OCI-LY1 (cell line): ENCODE measurements around the gene ARL15.
"Not testable (repeated sequence)": the region's sequence is repeated elsewhere in the genome, so short reads cannot be mapped to it uniquely, and the experiment has no call there.

Experiments used
- H2AFZ ChIP-seq: fragments of 200-600 bp; sonication (generic), shearing (Covaris generic); 2 replicates; pipeline ENCODE4 v1.6.0; 2014; ENCODE audit warnings: antibody characterized with exemption, mild to moderate bottlenecking, low read length
- H3F3A ChIP-seq: fragments of 200-600 bp; sonication (generic), shearing (Covaris generic); 2 replicates; pipeline ENCODE4 v1.6.0; 2014; ENCODE audit warnings: mild to moderate bottlenecking, antibody characterized with exemption, low read length, moderate library complexity; ENCODE audit not compliant: insufficient read depth
- H3K27ac ChIP-seq: fragments of 200-600 bp; sonication (generic); 2 replicates; pipeline ENCODE4 v1.5.1; 2014; ENCODE audit warnings: low read length, mixed run types, mild to moderate bottlenecking, low read depth; ENCODE audit not compliant: poor library complexity, severe bottlenecking
- H3K27me3 ChIP-seq: fragments of 200-600 bp; sonication (generic); 2 replicates; pipeline ENCODE4 v1.6.0; 2014; ENCODE audit warnings: antibody characterized with exemption, mild to moderate bottlenecking, low read length, moderate library complexity; ENCODE audit not compliant: insufficient read depth
- H3K36me3 ChIP-seq: fragments of 200-600 bp; sonication (generic); 2 replicates; pipeline ENCODE4 v1.6.1; 2014; ENCODE audit warnings: mild to moderate bottlenecking, antibody characterized with exemption, low read length, moderate library complexity, mixed read lengths; ENCODE audit not compliant: insufficient read depth
- H3K4me1 ChIP-seq: fragments of 200-600 bp; sonication (generic); 2 replicates; pipeline ENCODE4 v1.5.1; 2014; ENCODE audit warnings: mild to moderate bottlenecking, low read length, moderate library complexity; ENCODE audit not compliant: insufficient read depth, severe bottlenecking
- H3K4me2 ChIP-seq: fragments of 200-600 bp; sonication (generic), shearing (Covaris generic); 2 replicates; pipeline ENCODE4 v1.6.1; 2014; ENCODE audit warnings: low read length
- H3K4me3 ChIP-seq: fragments of 200-600 bp; sonication (generic); 2 replicates; pipeline ENCODE4 v1.5.1; 2014; ENCODE audit warnings: low read length, low read depth, mild to moderate bottlenecking, mixed read lengths; ENCODE audit not compliant: poor library complexity, severe bottlenecking
- H3K79me2 ChIP-seq: fragments of 200-600 bp; shearing (Covaris generic); 2 replicates; pipeline ENCODE4 v1.6.1; 2016; ENCODE audit warnings: mixed run types, low read length, mixed read lengths; ENCODE audit not compliant: insufficient read depth
- H3K9ac ChIP-seq: fragments of 200-600 bp; sonication (generic), shearing (Covaris generic); 2 replicates; pipeline ENCODE4 v1.6.1; 2014; ENCODE audit warnings: mild to moderate bottlenecking, low read length, mixed read lengths
- H3K9me2 ChIP-seq: fragments of 200-600 bp; sonication (generic), shearing (Covaris generic); 2 replicates; pipeline ENCODE4 v1.6.1; 2014; ENCODE audit warnings: low read depth, mild to moderate bottlenecking, low read length, mixed read lengths
- H3K9me3 ChIP-seq: fragments of 200-600 bp; shearing (Covaris generic); 2 replicates; pipeline ENCODE4 v1.6.1; 2014; ENCODE audit warnings: low read length, mixed read lengths
- H4K20me1 ChIP-seq: fragments of 200-600 bp; sonication (generic), shearing (Covaris generic); 2 replicates; pipeline ENCODE4 v1.6.0; 2016; ENCODE audit warnings: mild to moderate bottlenecking, low read length; ENCODE audit not compliant: insufficient read depth
- CTCF ChIP-seq: fragments of 200-600 bp; sonication (generic), shearing (Covaris generic); IDR thresholded peaks from 2 replicates; pipeline ENCODE4 v1.5.1; 2017; ENCODE audit warnings: mild to moderate bottlenecking, antibody characterized with exemption, low read length, moderate library complexity, mixed read lengths
- EZH2 ChIP-seq: fragments of 200-600 bp; sonication (generic), shearing (Covaris generic); IDR thresholded peaks from 2 replicates; pipeline ENCODE4 v1.8.0; 2017; ENCODE audit warnings: borderline replicate concordance, mixed run types, mild to moderate bottlenecking, antibody characterized with exemption, low read length, moderate library complexity, mixed read lengths

The ARL15 gene

GRCh38 chr5:54310433-54311175 is at the start of gene ARL15:
Gene ARL15 (minus strand): TSS chr5:54310573.
- Histone ChIP-seq H3K36me3 (no peaks in the 10 kb centered on the region), H3K9me2 (no peaks in the 10 kb centered on the region), H3K79me2 (no peaks in the 10 kb centered on the region), H2AFZ (peak within 1 kb of the TSS; percentile 36; the same call in 1 of the 2 replicates), H3K27me3 (no peaks in the 10 kb centered on the region; the same call in 1 of the 2 replicates), H3K4me2 (peak within 1 kb of the TSS; percentile 73), H3K9ac (peak within 1 kb of the TSS; percentile 77), H3F3A (no peaks in the 10 kb centered on the region), H3K9me3 (no peaks in the 10 kb centered on the region), H3K27ac (no peak within 1 kb of the TSS), H3K4me3 (peak within 1 kb of the TSS; percentile 83), H4K20me1 (no peaks in the 10 kb centered on the region), H3K4me1 (peaks cover 19% of the 10 kb centered on the region)
- TF ChIP-seq CTCF (no peak), EZH2 (no peak)

GRCh38 chr5:54360089-54360488 is 49.7 kb upstream of the ARL15 start:
- no peak for TF ChIP-seq EZH2
- no peak for TF ChIP-seq CTCF
- no peaks in the 10 kb centered on the region for H3K4me1 ChIP-seq
- no peaks in the 10 kb centered on the region for H3K9me2 ChIP-seq
- H3K27ac ChIP-seq: no peak overlapping the region
- H3F3A ChIP-seq: no peaks in the 10 kb centered on the region
- H3K9ac ChIP-seq: no peak overlapping the region
- no peaks in the 10 kb centered on the region for H4K20me1 ChIP-seq
- no peaks in the 10 kb centered on the region for H3K36me3 ChIP-seq
- H3K79me2 ChIP-seq: no peaks in the 10 kb centered on the region
- no peak overlapping the region for H2AFZ ChIP-seq
- H3K4me3 ChIP-seq: no peak overlapping the region
- no peaks in the 10 kb centered on the region for H3K27me3 ChIP-seq
- H3K4me2 ChIP-seq: no peak overlapping the region
- no peaks in the 10 kb centered on the region for H3K9me3 ChIP-seq

GRCh38 chr5:54357408-54358058 is 47.2 kb upstream of the ARL15 start:
- no peak overlapping the region for H3K27ac ChIP-seq
- H3F3A ChIP-seq: no peaks in the 10 kb centered on the region
- H3K36me3 ChIP-seq: no peaks in the 10 kb centered on the region
- no peaks in the 10 kb centered on the region for H3K9me3 ChIP-seq
- TF ChIP-seq EZH2: no peak
- no peak for TF ChIP-seq CTCF
- no peaks in the 10 kb centered on the region for H3K79me2 ChIP-seq
- no peak overlapping the region for H3K4me3 ChIP-seq
- no peaks in the 10 kb centered on the region for H3K9me2 ChIP-seq
- no peaks in the 10 kb centered on the region for H4K20me1 ChIP-seq
- no peaks in the 10 kb centered on the region for H3K27me3 ChIP-seq
- H3K4me1 ChIP-seq: no peaks in the 10 kb centered on the region
- H3K4me2 ChIP-seq: no peak overlapping the region
- no peak overlapping the region for H2AFZ ChIP-seq
- no peak overlapping the region for H3K9ac ChIP-seq

- H3F3A ChIP-seq, H3K27me3 ChIP-seq, H3K9me3 ChIP-seq, H3K27ac ChIP-seq, H2AFZ ChIP-seq, H3K79me2 ChIP-seq, H3K4me1 ChIP-seq, H3K9me2 ChIP-seq, H3K4me2 ChIP-seq, H3K36me3 ChIP-seq, H4K20me1 ChIP-seq, H3K4me3 ChIP-seq, H3K9ac ChIP-seq: not testable (repeated sequence)
Observed at GRCh38 chr5:54353933-54354564, 43.7 kb upstream of the ARL15 start.

- H3K9me2 ChIP-seq, H3K9me3 ChIP-seq, H3K4me1 ChIP-seq, H3K9ac ChIP-seq, H3K4me2 ChIP-seq, H3K79me2 ChIP-seq, H3K4me3 ChIP-seq, H3F3A ChIP-seq, H4K20me1 ChIP-seq, H3K36me3 ChIP-seq, H3K27ac ChIP-seq, H2AFZ ChIP-seq, H3K27me3 ChIP-seq: not testable (repeated sequence)
Observed at GRCh38 chr5:54352580-54352979, 42.2 kb upstream of the ARL15 start.
